HG03342 (cell line): ENCODE data around the gene TMTC2.

Source experiments
- ATAC-seq: cut with Tn5 transposase; IDR thresholded peaks from one replicate; pipeline ENCODE4 v1.9.1; 2021; ENCODE audit warnings: mild to moderate bottlenecking, moderate library complexity; ENCODE audit not compliant: unreplicated experiment

The TMTC2 gene

DNA sequence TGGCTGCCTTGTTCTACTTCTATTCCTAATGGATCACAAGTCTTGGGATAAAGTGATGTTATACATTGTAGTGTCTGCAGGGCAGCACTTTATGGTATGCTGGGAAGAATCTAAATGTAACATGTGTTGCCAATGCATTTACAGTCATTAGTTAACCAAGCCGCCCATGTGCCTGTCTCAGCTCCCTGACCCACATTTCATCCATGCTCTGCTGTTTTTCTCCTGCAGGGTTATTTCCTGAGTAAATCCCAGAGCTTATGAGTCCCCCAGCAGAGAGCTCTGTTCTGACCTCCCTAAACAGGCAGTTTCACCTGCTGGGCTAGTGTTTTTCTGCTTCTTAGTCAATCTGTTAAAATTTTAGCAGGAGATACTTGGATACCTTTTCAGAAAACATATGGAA is 4.4 kb upstream of the TMTC2 start:
- no peak for ATAC-seq

DNA sequence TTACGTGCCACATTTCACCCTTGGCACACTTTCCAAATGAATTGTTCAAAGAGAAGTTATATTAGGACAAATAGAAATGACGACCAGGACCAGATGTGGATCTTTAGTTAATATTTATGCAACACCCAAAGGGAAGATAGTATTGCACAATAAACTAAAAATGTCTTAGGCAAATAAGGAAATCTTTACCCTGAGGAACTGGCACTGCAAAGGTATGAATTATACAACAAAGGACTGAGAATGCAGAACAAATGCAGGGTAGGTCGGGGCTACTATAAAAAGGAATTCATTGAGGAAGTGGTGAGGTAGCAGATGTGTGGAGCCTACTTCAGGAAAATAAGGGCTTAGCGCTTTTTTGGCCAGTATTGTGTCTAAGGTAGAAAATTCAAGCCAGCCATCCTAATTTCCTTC is 3.9 kb upstream of the TMTC2 start:
- no peak for ATAC-seq

DNA sequence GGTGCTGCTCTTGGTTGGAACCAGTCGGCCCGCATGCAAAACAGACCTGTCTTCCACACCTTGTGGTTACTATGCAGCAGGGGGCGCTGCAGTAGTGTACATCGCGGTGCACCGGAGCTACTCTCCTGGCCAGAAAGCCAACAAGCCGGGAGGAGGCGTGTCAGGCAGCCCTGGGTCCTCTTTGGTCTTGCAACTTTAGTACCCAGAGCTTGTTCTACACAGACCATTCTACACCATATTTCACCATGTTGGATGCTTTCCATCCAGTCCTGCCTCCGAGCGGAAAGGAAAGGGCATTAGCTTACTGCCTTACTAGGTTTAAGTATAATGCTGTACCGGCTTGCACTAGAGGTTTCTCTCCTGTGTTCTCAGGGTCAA is 927 bp upstream of the TMTC2 start:
- ATAC-seq, result peak; percentile 62

DNA sequence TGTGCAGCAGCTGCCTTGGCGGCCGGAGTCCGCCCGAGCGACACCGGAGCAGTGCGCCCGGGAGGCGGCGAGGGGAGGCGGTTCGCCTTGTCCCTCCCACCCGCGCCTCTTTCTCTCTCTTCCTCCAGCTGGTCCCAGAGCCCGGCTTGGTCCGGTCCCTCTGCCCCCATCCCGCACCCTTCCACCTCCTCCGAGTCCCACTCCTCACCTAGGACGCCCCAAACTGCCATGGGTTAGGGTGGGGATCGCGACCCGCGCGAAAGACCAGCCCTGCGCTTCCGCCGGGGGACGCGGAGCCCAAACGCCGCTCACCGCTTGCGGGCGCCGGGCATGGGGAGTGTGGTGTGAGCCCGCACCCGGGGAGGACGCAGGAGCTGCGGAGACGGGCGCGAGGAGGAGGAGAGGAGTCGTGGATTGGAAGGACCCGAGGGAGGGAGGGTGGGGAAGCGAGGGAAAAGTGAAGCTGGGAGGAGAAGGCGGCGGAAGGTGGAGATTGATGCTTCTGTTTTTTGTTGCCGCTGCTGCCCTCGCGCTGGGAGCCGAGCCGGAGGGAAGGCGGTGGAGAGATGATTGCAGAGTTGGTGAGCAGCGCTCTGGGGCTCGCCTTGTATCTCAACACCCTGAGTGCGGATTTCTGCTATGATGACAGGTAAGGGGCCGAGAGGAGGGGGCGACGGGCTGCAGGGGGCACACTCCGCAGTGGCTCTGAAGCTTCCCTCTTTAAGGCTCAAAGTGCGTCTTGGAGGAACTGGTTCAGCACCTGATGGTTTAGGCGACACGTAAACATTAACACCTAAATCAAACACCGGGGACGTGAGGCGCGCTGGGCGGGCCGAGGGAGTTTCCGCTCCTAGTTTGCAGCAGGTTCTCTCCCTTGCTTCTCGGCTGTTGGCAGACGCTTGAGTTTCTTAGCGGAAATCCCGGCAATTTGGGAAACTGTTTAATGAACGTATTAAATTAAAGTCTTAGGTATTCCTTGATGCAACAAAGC is 610 bp downstream of the TMTC2 start:
- peak; percentile 29 for ATAC-seq

DNA sequence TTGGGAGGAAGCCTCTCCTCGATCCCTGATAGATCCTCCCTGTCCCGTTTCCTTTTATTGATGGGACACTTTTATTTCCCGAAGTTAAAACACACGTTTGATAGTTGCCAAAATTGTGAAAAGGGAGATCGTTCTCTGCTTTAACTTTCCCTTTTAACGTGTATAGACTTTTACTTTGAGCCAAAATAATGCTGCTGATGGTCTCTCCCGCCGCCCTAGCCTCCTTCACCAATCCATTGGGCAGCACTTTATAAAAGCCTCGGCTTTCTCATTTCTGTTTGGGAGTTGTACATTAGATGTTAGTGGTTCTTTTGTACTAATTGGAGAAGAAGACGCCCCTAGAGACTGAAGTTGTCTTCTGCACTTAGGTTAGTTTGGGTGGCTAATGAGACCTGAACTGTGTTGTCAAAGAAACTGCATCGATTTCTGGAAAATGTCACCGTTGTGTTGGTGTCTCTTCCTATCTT is 1.4 kb downstream of the TMTC2 start:
- no peak for ATAC-seq

DNA sequence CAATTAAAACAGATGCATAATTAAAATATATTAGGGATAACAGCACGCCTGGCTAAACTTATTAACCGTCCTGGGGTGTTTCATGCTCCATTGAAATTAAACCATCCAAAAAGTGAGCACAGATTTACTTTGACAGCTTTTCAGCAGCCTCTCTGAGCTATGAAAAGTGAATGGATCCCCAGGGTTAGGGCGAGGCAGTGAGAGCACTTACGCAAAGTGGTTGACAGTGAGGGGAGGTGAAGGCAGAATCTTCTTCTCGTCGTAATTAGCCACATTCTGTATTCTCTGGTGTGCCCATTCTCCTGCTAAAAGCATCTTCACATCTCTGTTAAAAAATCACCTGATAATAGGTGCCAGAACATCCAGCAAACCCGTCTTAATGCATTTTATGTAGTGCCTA is 1.9 kb downstream of the TMTC2 start:
- ATAC-seq, result no peak

DNA sequence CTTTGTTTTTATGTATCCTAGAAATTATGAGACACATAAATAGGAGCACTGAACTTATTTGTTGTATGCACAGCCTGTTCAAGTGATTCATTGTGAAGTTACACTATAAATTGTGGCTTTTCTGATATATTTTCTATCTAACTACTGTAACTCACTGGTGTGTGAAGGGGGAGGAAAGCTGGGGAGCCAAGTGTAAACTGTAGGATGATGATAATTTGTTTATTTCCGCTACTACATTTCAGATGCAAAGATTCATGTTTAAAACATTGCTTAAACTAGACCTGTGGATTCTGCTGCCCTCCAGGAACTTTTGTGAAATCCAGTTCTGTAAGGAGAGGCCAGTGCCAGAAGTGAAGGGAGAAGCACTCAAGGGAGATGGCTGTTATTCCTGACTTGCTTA is 3.3 kb downstream of the TMTC2 start:
- no peak for ATAC-seq

DNA sequence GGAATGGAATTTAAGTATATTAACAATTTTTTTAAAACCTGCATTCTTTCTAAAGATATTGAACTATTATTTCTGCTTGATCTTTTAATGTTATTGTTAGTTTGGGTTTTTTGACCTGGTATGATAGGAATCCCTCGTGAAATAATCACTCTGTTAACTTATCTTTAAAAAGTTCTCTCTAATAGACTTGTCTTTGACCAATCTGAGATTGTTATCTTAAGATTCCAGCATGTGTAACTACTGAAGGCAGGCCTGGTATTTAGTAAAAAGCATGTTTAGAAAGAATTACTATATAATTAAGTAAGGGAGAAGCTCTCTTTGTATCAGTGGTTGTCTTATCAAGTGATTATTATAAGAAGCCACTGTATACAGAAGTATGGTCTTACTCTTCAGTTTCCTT is 4.8 kb downstream of the TMTC2 start:
- no peak for ATAC-seq

DNA sequence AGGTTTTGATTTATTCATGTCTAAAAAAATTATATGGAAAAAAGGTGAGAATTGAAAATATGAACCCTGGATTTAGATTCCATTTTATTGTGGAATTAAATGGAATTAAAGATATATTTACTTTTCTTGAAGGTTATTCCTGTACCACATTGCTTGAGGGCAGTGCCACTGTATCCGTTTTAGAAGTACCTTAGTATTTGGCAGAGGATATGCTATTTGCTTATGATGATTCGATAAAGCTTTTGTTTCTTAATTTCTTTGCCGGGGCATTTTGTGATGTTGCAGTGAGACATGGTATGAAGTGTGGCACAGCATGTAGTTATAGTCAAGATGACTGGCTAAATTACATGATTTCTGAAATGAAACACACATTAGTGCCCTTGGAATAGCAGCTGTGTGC is 7.6 kb downstream of the TMTC2 start:
- no peak for ATAC-seq

DNA sequence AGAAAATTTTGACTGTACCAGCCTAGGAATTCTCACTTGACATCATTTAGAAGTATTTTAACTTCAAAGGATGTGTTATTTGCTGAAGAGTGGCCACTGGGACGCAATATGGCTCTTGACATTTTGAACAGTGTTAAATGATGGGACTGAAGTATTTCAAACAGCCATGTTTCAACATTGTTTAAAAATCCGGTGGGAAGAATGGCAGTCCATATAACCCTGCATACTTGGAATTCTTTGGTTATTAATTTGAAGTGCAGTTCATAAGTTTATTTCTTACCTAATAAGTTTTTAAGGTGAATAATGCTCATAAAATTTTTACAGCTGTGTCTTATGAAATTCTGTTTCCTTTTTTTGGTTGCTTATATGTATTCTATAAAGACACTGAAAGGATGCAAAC is 8.3 kb downstream of the TMTC2 start:
- ATAC-seq, result no peak

DNA sequence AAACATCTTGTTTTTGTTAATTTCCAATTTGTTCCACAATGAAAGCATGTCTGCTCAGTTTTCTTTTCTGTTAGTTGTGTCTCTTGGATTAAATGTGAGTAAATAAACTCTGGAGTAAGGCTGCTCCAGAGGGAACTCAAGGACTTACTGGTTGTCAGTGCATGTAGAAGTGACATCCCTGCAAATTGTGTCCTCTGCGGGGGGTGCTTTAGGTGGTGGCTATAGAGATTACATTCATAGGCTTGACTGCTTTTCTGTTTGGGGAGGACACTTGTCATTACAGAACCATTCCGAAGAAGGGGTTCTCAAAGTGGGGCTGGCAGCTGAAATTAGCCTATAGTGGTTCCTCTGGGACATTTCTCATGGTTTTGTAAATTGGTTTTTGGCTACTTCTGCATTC is 8.8 kb downstream of the TMTC2 start:
- no peak for ATAC-seq

DNA sequence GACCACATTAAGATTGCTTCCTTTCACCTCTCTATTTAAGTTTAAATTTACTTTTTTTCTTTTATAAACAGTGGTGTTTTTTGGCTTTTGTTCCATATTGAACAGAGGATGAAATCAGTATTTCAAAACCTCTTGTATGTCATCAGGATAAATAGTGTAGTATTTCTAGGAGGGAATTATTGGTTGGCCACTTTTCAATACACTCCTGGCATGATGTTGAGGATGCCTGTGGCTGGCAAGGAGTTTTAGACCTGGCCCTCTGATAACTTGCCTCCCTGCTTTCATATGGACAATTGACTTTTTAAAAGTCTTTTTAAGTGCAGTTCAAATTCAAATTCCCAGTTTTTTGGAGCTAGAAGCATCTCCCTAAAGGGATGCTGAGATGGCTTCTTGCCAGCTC is 9.8 kb downstream of the TMTC2 start:
- ATAC-seq, result no peak

DNA sequence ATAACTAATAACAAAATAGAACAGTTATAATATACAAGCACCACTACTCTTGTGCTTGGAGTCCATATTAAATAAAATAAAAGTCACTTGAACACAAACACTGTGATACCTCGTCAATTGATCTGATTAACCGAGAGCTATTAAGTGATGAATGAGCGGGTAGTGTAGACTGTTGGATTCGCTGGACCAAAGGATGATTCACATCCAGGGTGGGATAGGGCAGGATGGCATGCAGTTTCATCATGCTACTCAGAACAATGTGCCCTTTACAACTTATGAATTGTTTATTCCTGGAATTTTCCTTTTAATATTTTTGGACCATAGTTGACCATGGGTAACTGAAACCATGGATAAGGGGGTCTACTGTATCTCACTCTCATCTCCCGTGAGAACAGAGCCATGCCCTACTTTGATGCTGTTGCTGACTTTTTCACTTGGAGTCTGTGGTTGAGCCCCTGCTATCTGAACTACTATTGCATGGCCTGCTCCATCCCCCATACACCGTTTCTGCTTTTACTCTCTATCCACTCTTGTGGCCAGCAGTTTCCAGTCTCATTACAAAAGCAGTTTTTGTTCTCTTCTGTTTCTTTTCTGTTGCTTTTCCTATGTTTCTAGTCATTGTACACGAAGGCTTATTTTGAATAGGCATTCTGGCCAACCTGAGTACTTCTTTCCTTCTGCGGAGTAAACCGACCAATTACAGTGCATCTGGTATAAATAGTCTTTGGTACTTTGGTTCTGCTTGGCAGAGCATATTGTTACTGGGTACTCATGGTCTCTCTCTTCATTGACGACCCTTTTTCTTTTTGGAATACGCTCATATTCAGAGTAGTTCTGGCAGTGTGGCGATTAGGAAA is 12.2 kb downstream of the TMTC2 start:
- ATAC-seq, result no peak

DNA sequence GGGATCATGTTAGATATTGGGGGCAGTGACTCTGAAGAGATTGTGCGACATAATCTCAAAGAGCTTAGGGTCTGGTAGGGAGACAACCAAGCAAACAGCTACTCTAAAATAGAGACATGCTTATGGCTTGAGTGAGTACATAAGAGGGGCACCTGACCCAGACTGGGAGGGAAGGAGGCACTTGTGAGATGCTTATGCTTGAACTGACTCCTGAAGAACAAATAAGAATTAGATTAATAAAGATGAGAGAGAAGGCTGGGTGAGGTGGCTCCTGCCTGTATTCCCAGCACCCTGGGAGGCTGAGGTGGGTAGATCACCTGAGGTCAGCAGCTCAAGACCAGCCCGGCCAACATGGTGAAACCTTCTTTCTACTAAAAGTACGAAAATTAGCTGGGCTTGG is 19.1 kb downstream of the TMTC2 start:
- ATAC-seq, result no peak

DNA sequence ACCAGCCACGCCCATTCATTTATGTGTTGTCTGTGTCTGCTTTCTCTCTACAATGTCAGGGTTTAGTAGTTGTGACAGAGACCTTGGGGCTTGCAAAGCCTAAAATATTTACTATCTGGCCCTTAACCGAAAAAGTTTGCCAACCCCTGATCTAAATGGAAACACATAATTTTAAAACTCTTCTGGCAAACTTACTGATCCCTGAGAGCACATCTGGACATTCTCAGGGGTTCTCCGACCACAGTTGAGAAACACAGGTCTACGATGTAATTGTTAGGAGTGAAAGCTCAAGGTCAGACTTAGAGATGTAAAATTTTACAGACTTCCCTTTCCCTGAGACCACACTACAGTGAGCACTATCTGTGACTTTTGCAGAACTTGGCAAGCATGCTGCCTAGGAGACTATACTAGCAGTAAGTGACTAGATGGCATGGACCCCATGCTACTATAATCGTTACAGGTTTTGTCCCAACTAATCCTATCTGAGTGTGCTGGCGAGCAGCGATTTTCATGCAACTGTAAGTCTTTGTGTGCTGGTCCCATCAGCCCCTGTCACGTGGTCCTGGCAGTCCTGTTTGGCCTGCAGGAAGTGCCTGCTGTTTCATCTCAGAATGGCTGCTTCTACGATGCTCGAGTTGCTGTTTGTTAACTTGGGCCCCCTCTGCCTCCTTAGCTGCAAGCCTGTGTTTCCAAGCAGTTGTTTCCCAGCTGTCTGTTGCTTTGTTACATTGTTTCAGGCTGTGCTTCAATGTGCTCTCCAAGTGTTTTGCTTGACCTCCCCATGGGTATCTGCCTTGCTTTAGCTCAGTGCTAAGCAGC is 21.6 kb downstream of the TMTC2 start:
- ATAC-seq, result no peak

DNA sequence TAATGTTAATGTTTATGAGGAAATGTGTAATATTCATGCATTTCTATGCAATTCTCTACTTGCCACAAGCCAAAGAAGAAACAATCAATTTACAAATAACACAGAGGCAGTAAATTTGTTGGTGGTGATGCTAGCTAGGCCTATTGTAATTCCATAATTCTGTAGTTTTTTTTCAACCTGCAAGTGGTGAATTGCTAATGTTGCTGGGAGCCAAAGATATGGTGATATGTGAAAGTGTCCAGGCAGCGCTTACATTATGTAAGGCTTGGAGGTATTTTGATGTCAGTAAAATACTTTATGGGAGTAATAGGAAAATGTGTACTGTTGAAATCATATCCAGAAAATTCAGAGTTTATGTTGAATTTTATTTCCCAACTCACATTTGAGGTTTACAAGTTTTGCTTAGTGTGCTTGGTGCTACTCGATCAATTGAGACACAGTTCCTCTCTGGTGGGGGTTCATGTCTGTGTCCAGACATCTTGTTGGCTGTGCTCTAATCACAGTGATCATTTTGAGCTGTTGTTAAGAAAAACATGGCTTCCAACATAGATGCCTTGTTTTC is 23.2 kb downstream of the TMTC2 start:
- ATAC-seq, result no peak

DNA sequence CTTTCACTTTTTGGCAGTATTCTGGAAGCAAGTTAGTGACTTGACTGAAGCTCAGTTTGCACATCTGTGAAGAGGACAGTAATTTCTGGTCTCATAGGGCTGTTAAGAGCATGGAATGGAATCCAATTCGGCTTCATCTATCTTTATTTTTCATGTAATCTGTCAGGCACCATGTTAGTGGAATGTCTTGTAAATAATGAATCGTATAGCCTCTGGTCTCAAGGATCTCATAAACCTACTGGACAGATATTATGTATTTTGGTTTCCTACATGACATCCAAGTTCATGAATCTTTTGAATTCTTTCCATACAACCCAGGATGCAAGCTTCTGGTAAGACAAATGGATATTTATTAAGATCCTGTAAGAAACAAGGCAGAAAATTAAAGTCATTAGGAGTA is 24.0 kb downstream of the TMTC2 start:
- ATAC-seq, result no peak

DNA sequence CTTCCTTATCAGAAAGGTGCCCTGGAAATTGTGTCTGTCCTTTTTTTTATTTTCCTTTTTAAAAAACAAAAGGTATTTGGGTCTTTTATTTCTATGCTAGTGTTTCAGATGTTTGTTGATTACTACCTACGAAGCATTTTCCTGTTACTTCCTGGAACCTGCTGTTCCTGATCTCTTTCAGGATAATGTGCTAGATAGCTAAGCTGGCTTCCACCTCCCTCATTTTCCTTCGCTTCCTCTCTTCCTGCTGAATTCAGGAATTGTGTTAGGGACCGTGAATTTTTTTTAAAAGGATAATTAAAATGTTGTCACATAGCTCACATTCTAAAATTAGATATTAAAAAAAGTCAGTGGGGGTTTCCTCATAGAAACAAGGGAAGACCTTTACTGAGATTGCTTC is 27.7 kb downstream of the TMTC2 start:
- no peak for ATAC-seq

DNA sequence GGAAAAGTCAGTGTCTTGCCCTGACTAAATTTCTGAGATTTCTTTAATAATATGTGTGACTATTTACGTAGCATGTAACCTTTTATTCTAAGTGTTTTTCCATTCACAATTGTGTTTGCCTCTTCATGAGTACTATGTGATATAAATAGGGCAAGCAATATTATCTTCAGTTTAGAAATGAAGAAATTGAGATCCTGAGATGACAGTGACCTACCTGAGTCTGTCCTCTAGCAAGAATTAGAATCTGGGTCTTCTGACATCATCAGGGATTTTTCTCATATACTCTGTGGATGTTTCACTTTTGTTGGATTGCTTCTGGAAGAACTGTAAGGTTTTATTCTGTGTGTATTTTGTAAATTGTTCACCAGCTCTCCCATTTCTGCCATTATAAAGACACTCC is 35.0 kb downstream of the TMTC2 start:
- ATAC-seq, result no peak

DNA sequence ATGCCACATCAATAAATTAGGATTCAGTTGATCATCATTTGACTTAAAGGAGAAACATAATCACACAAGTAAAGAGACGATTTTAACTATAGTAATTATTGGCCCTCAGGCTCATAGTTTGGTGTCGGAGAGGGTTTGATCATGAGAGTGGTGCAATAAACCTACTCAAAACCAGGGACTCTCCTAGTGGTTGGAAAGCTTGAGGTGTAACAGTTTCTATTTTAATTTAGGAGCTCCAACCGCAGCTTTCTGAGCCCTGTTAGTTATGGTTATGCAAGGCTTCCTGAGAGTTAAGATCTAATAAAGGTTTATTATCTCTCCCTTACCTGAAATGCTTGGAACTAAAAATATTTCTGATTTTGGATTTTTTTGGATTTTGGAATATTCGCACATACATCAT is 36.4 kb downstream of the TMTC2 start:
- no peak for ATAC-seq

DNA sequence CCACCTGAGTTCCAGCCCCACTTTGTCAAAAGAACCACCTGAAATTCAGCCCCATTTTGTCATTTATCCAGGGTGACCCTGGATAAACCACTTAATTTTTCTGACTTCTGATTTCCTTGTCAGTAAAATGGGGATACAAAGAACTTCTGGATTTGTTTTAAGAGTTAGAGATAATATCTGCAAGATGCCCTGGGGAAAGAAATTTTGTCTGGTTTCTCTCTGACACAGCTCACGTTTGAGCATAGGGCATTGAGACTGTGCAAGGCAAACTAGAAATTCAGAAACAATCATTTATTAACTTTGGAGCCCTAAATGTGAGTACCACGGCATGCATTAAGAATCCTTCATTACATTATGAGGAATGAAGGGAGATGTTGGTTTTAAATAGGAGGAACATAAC is 37.2 kb downstream of the TMTC2 start:
- no peak for ATAC-seq
